HepG2 (cell line): ENCODE data around the gene SMC6. TPM values are rescaled to one million over a fixed set of nuclear protein-coding genes. Genes with fewer than 3 reads are reported as not detected.

Experiments
- ATAC-seq: fragments of 200-7000 bp; cut with Tn5 transposase; 3 replicates; pipeline ENCODE4 v1.9.1; 2020; ENCODE audit warnings: mild to moderate bottlenecking, moderate library complexity
- BruUV-seq: library from RNA; stranded (reverse); fragments of 400-500 nt; replicated peaks from 2 replicates; lab custom pipeline; 2021; lab: Mats Ljungman, UMichigan
- CTCF ChIA-PET: fragments of 300-600 bp; formaldehyde crosslinking; extraction: SDS; loops from one replicate; lab custom pipeline; 2021; ENCODE audit warnings: low total read pairs, inconsistent platforms, low intra/inter-chr PET ratio; lab: Yijun Ruan, JAX
- POLR2A ChIA-PET: fragments of 350-600 bp; sonication (Branson Sonifier 250); formaldehyde crosslinking; loops from one replicate; lab custom pipeline; 2020; ENCODE audit warnings: antibody characterized with exemption, inconsistent platforms; lab: Yijun Ruan, JAX
- DNase-seq: peaks from one replicate; pipeline ENCODE4 v3.0.0-alpha.2; 2015; ENCODE audit warnings: low spot score
- FAIRE-seq: peaks from 3 replicates; lab custom pipeline; 2011; peaks lifted over from hg19 to GRCh38; lab: Jason Lieb, UNC
- H2AFZ ChIP-seq: one replicate; pipeline ENCODE4 v1.6.1; 2011; ENCODE audit warnings: low read length, inconsistent platforms
- H3K27ac ChIP-seq: fragments of 300-600 bp; 3 replicates; pipeline ENCODE4 v1.8.0; 2011; ENCODE audit warnings: mixed run types, mild to moderate bottlenecking, mixed read lengths, low read length, inconsistent platforms; ENCODE audit not compliant: insufficient read depth; ENCODE audit errors: extremely low read length
- H3K27me3 ChIP-seq, 2 experiments: fragments of 200-600 bp in 1 of 2; 2 replicates in 1 of 2; 3 replicates in 1 of 2; pipeline versions ENCODE4 v1.6.0 to v1.8.0; 2011; ENCODE audit warnings: low read length in 2 of 2, mild to moderate bottlenecking in 2 of 2, moderate library complexity in 2 of 2, inconsistent platforms in 1 of 2; ENCODE audit not compliant: insufficient read depth in 2 of 2, control insufficient read depth in 1 of 2
- H3K36me3 ChIP-seq, 2 experiments: fragments of 200-600 bp in 1 of 2; replicated peaks in 1 of 2; 2 replicates in 1 of 2; 3 replicates in 1 of 2; pipeline versions ENCODE4 v1.5.1 to v1.8.0; 2011; ENCODE audit warnings: low read length in 2 of 2, inconsistent platforms in 1 of 2; ENCODE audit not compliant: insufficient read depth in 2 of 2, control insufficient read depth in 1 of 2
- H3K4me1 ChIP-seq: 2 replicates; pipeline ENCODE4 v1.5.1; 2012; ENCODE audit warnings: low read length, inconsistent platforms; ENCODE audit not compliant: insufficient read depth
- H3K4me2 ChIP-seq: 2 replicates; pipeline ENCODE4 v1.6.0; 2011; ENCODE audit warnings: low read depth, low read length, inconsistent platforms
- H3K4me3 ChIP-seq, 3 experiments: fragments of 200-600 bp in 1 of 3; sonication (generic), shearing (Covaris generic) in 1 of 3; replicated peaks in 1 of 3; 2 replicates each; pipeline ENCODE4 v1.5.1; 2011 to 2016; ENCODE audit warnings: low read length in 3 of 3, inconsistent platforms in 2 of 3, low read depth in 2 of 3, mild to moderate bottlenecking in 2 of 3, control low read depth in 1 of 3, mixed read lengths in 1 of 3; ENCODE audit not compliant: insufficient read depth in 1 of 3
- H3K79me2 ChIP-seq: one replicate; pipeline ENCODE4 v1.6.1; 2011; ENCODE audit warnings: low read length, inconsistent platforms; ENCODE audit not compliant: insufficient read depth
- H3K9ac ChIP-seq: 2 replicates; pipeline ENCODE4 v1.6.0; 2011; ENCODE audit warnings: mild to moderate bottlenecking, low read depth, low read length, inconsistent platforms; ENCODE audit not compliant: insufficient read depth
- H3K9me3 ChIP-seq: 2 replicates; pipeline ENCODE4 v1.5.1; 2012; ENCODE audit warnings: mild to moderate bottlenecking, low read length
- H4K20me1 ChIP-seq: 2 replicates; pipeline ENCODE4 v1.6.0; 2011; ENCODE audit warnings: inconsistent platforms, mild to moderate bottlenecking, low read length, moderate library complexity; ENCODE audit not compliant: insufficient read depth
- JARID2 ChIP-seq: sonication (generic); formaldehyde crosslinking; IDR thresholded peaks from 2 replicates; pipeline ENCODE4 v1.8.1; 2023; ENCODE audit warnings: missing genetic modification reagents, inconsistent platforms; ENCODE audit not compliant: insufficient replicate concordance
- KLF6 ChIP-seq: IDR thresholded peaks from 2 replicates; pipeline ENCODE4 v1.8.0; 2016; ENCODE audit warnings: missing biosample characterization, missing genetic modification reagents
- MXI1 ChIP-seq: IDR thresholded peaks from 3 replicates; pipeline ENCODE4 v1.6.1; 2012; ENCODE audit warnings: low read depth, low read length, inconsistent platforms, borderline replicate concordance
- NFE2L2 ChIP-seq: fragments of 150-350 bp; IDR thresholded peaks from 2 replicates; pipeline ENCODE4 v1.6.1; 2014; ENCODE audit warnings: low read length
- RFXAP ChIP-seq: sonication (generic); formaldehyde crosslinking; IDR thresholded peaks from 2 replicates; pipeline ENCODE4 v1.4.0; 2020; ENCODE audit warnings: missing genetic modification reagents, borderline replicate concordance
- SAFB2 ChIP-seq: sonication (generic); formaldehyde crosslinking; IDR thresholded peaks from 2 replicates; pipeline ENCODE4 v1.5.1; 2020; ENCODE audit warnings: missing genetic modification reagents, low read depth, mild to moderate bottlenecking, borderline replicate concordance
- SCMH1 ChIP-seq: sonication (generic); formaldehyde crosslinking; IDR thresholded peaks from 2 replicates; pipeline ENCODE4 v1.9.0; 2021; ENCODE audit warnings: missing genetic modification reagents, mild to moderate bottlenecking, borderline replicate concordance
- SMAD3 ChIP-seq: sonication (generic); formaldehyde crosslinking; IDR thresholded peaks from 2 replicates; pipeline ENCODE4 v1.4.0; 2020; ENCODE audit warnings: missing genetic modification reagents
- SRSF9 ChIP-seq: fragments of 200-400 bp; formaldehyde crosslinking; IDR thresholded peaks from 2 replicates; pipeline ENCODE4 v1.6.1; 2018; ENCODE audit warnings: borderline replicate concordance, mild to moderate bottlenecking, low read depth, low read length; ENCODE audit not compliant: insufficient read depth, poor library complexity, severe bottlenecking
- TMF1 ChIP-seq: sonication (generic); formaldehyde crosslinking; IDR thresholded peaks from 2 replicates; pipeline ENCODE4 v1.8.1; 2022; ENCODE audit warnings: low read depth, missing genetic modification reagents
- ZFP36L1 ChIP-seq: sonication (generic); formaldehyde crosslinking; IDR thresholded peaks from 2 replicates; pipeline ENCODE4 v1.8.0; 2022; ENCODE audit warnings: mild to moderate bottlenecking, missing genetic modification reagents, moderate library complexity
- ZNF235 ChIP-seq: sonication (generic); formaldehyde crosslinking; IDR thresholded peaks from 2 replicates; pipeline ENCODE4 v1.8.1; 2023; ENCODE audit warnings: mild to moderate bottlenecking, missing genetic modification reagents, borderline replicate concordance
- ZNF343 ChIP-seq: sonication (generic); formaldehyde crosslinking; IDR thresholded peaks from 2 replicates; pipeline ENCODE4 v1.4.0; 2020; ENCODE audit warnings: mild to moderate bottlenecking, missing genetic modification reagents
- ZNF549 ChIP-seq: sonication (generic); formaldehyde crosslinking; IDR thresholded peaks from 2 replicates; pipeline ENCODE4 v1.5.0; 2020; ENCODE audit warnings: missing genetic modification reagents
- ZNF766 ChIP-seq: sonication (generic); formaldehyde crosslinking; IDR thresholded peaks from 2 replicates; pipeline ENCODE4 v1.5.0; 2020; ENCODE audit warnings: missing genetic modification reagents, borderline replicate concordance
- WGBS: methylation state at CpG from one replicate; pipeline ENCODE4 v1.1.6; 2017; ENCODE audit warnings: low lambda C conversion rate; 5-methylcytosine and 5-hydroxymethylcytosine counted together
- in situ Hi-C: cut with HindIII; loops from 2 replicates; pipeline ENCODE4 v1.10.0; 2017; ENCODE audit warnings: low pct_unique_long_range_greater_than_20kb; ENCODE audit not compliant: extremely low pct_ligation_motif_present
- intact Hi-C: fragments of 100-400 bp; cut with micrococcal nuclease; formaldehyde crosslinking; loops from one replicate; pipeline ENCODE4 v1.10.0; 2022; ENCODE audit not compliant: unreplicated experiment
- polyA plus RNA-seq, 8 experiments: library from polyadenylated mRNA; depleted of rRNA in 3 of 8; stranded (reverse) in 7 of 8; unstranded in 1 of 8; fragments of >200 nt; fragmentation: Illumina TruSeq in 4 of 8; extraction: Trizol in 4 of 8; gene quantifications; 2 replicates each; pipeline versions ENCODE4 v1.2.1 to v1.2.3, GENCODE V29; 2011 to 2016; ENCODE audit warnings: low read depth in 4 of 8, missing spikeins in 1 of 8, mixed read lengths in 1 of 8; ENCODE audit not compliant: insufficient read depth in 1 of 8
- total RNA-seq, 5 experiments: library from RNA; depleted of rRNA; stranded (reverse); fragments of >200 nt; fragmentation: Illumina TruSeq; extraction: Trizol; gene quantifications; 2 replicates each; pipeline ENCODE4 v1.2.3, GENCODE V29; 2016; ENCODE audit warnings: low read depth in 1 of 5
- TF ChIP-seq, protein P1 (sequence below): fragments of 450-650 bp; IDR thresholded peaks from 2 replicates; pipeline ENCODE4 v1.6.1; 2016
- TF ChIP-seq, protein P2 (sequence below): sonication (generic); formaldehyde crosslinking; IDR thresholded peaks from 2 replicates; pipeline ENCODE4 v1.4.0; 2020; ENCODE audit warnings: low read depth, mild to moderate bottlenecking, missing genetic modification reagents
- TF ChIP-seq, protein P3 (sequence below): IDR thresholded peaks from 2 replicates; pipeline ENCODE4 v1.6.1; 2016; ENCODE audit warnings: missing genetic modification reagents, missing compliant biosample characterization

Gene SMC6
- total and polyA plus RNA-seq, 2 of the 13 experiments (the other 11 are each of a cell fraction or from before 2014, with no cell fraction given), result 18.9 to 55.3 TPM

DNA sequence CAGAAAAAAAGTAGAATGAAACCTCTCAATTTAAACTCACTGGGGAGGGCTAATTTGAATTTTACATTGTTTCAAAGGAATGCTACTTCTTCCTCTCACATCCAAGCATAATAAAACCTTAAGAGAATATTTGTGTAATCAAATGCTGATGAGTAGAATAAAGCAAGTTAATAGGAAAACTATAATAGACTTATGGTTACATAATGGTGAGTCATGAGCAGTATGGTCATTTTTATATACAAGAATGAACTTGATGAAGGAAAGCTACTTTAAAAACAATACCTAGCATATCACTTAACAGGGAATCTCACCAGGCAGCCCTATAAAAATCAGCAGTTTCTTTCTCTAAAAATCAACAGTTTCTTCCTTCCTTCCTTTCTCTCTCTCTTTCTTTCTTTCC lies 132.8 kb downstream of the SMC6 start:
- in situ Hi-C loops (no loop called here), intact Hi-C loops (no loop called here)
- Histone ChIP-seq H2AFZ (no peak overlapping the region), H3K79me2 (no peaks in the 10 kb centered on the region), H3K9ac (no peak overlapping the region), H3K27ac (no peak overlapping the region), H3K9me3 (no peaks in the 10 kb centered on the region), H3K4me3 (no peak overlapping the region), H3K36me3 (peaks cover 18 to 27% of the 10 kb centered on the region in 2 experiments; a peak in 4 of 5 replicates), H3K27me3 (no peaks in the 10 kb centered on the region), H3K4me2 (no peak overlapping the region), H3K4me1 (no peaks in the 10 kb centered on the region), H4K20me1 (no peaks in the 10 kb centered on the region)
- BruUV-seq, result no TSS peak
- FAIRE-seq (no peak), DNase-seq (no peak), ATAC-seq (no peak)
- ChIA-PET CTCF (no interaction called here), POLR2A (no interaction called here)
- TF ChIP-seq NFE2L2, result no peak
- TF ChIP-seq SAFB2 (CRISPR knock-in tag), result no peak
- TF ChIP-seq ZFP36L1, result no peak
- TF ChIP-seq KLF6 (CRISPR knock-in tag), result no peak
- TF ChIP-seq SRSF9, result peak; percentile 47

DNA sequence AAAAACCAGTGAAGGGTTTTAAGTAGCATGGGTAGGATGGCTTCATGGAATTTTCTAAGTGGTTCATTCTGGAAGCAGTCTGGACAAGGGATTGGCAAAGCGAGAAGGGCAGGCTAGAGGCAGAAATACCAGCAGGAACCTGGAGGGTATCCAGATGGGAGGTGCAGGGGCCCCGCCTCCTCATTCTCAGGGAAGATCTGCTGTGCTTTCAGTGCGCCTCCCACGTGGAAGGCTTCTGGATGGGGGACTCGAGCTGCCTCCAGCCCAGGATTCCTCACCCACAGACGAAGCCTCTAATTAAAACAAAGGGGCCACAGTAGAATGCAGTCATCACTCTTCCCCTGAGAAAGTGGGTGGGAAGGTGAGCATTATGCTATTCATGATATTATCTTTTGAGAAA lies 133.3 kb downstream of the SMC6 start:
- H4K20me1 ChIP-seq, result no peaks in the 10 kb centered on the region
- POLR2A ChIA-PET, result interaction anchor here (0.7 kb wide), 1 partner anchor 9 kb away, joined by 4 read pairs; no protein-coding TSS in a partner anchor
- no peaks in the 10 kb centered on the region for H3K27me3 ChIP-seq
- H3K4me2 ChIP-seq, result no peak overlapping the region
- H3K9ac ChIP-seq, result no peak overlapping the region
- H3K9me3 ChIP-seq, result no peaks in the 10 kb centered on the region
- in situ Hi-C loops (no loop called here), intact Hi-C loops (no loop called here)
- CTCF ChIA-PET, result no interaction called here
- H3K36me3 ChIP-seq, result peaks cover 18 to 27% of the 10 kb centered on the region in 2 experiments; a peak in 4 of 5 replicates
- no peak for ATAC-seq
- no peak overlapping the region for H2AFZ ChIP-seq
- FAIRE-seq, result no peak
- H3K27ac ChIP-seq, result no peak overlapping the region
- DNase-seq, result no peak
- 95% methylated on average over 6 of the region's 6 CpGs for WGBS
- H3K4me3 ChIP-seq, result no peak overlapping the region
- BruUV-seq, result no TSS peak
- H3K79me2 ChIP-seq, result no peaks in the 10 kb centered on the region
- no peaks in the 10 kb centered on the region for H3K4me1 ChIP-seq
- TF ChIP-seq ZNF235 (CRISPR knock-in tag), result no peak
- no peak for TF ChIP-seq JARID2 (CRISPR knock-in tag)
- TF ChIP-seq ZNF343 (CRISPR knock-in tag), result no peak
- TF ChIP-seq, protein P1, sequence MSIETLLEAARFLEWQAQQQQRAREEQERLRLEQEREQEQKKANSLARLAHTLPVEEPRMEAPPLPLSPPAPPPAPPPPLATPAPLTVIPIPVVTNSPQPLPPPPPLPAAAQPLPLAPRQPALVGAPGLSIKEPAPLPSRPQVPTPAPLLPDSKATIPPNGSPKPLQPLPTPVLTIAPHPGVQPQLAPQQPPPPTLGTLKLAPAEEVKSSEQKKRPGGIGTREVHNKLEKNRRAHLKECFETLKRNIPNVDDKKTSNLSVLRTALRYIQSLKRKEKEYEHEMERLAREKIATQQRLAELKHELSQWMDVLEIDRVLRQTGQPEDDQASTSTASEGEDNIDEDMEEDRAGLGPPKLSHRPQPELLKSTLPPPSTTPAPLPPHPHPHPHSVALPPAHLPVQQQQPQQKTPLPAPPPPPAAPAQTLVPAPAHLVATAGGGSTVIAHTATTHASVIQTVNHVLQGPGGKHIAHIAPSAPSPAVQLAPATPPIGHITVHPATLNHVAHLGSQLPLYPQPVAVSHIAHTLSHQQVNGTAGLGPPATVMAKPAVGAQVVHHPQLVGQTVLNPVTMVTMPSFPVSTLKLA, result no peak
- no peak for TF ChIP-seq SCMH1
- TF ChIP-seq ZNF766 (CRISPR knock-in tag), result no peak
- TF ChIP-seq, protein P2, sequence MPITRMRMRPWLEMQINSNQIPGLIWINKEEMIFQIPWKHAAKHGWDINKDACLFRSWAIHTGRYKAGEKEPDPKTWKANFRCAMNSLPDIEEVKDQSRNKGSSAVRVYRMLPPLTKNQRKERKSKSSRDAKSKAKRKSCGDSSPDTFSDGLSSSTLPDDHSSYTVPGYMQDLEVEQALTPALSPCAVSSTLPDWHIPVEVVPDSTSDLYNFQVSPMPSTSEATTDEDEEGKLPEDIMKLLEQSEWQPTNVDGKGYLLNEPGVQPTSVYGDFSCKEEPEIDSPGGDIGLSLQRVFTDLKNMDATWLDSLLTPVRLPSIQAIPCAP (CRISPR knock-in tag), result no peak
- no peak for TF ChIP-seq SMAD3 (CRISPR knock-in tag)
- TF ChIP-seq MXI1, result no peak
- TF ChIP-seq ZNF549, result no peak
- TF ChIP-seq, protein P3, sequence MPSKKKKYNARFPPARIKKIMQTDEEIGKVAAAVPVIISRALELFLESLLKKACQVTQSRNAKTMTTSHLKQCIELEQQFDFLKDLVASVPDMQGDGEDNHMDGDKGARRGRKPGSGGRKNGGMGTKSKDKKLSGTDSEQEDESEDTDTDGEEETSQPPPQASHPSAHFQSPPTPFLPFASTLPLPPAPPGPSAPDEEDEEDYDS (CRISPR knock-in tag), result no peak
- no peak for TF ChIP-seq TMF1
- no peak for TF ChIP-seq RFXAP (CRISPR knock-in tag)
